Measurements from ENCODE around the gene SMOC1.

DNA sequence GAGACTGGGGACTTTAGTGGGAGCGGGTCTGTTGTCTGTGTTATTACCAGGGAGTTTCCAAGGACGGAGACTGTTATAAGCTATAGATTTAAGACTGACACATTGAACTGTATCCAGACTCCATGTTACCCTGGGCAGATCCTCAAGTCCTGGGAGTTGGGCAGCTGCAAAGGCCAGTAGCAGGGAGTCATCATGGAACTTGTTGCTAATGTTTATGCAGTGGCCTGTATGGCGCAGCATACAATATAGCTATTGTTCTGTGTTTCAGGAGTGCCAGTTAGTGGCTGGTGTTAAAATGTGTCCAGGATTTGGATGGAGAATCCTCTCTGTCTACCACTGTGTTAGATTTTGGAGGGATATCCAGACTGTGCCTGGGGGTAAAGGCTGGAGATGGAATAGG, 31.7 kb downstream of the SMOC1 start:
- TF ChIP-seq, protein P1, sequence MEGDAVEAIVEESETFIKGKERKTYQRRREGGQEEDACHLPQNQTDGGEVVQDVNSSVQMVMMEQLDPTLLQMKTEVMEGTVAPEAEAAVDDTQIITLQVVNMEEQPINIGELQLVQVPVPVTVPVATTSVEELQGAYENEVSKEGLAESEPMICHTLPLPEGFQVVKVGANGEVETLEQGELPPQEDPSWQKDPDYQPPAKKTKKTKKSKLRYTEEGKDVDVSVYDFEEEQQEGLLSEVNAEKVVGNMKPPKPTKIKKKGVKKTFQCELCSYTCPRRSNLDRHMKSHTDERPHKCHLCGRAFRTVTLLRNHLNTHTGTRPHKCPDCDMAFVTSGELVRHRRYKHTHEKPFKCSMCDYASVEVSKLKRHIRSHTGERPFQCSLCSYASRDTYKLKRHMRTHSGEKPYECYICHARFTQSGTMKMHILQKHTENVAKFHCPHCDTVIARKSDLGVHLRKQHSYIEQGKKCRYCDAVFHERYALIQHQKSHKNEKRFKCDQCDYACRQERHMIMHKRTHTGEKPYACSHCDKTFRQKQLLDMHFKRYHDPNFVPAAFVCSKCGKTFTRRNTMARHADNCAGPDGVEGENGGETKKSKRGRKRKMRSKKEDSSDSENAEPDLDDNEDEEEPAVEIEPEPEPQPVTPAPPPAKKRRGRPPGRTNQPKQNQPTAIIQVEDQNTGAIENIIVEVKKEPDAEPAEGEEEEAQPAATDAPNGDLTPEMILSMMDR (conservative IDR thresholded peaks at IDR 0.05; ENCODE audit: low read depth, low read length), result no peak
- TF ChIP-seq EZH2phosphoT487 (IDR thresholded peaks at IDR 0.05; ENCODE audit: borderline replicate concordance, low read length), result no peak

Data from PC-3 (cell line).